H54 (cell line): Measurements from ENCODE around the gene TXNDC11.

Experiments used
- DNase-seq: peaks from one replicate; pipeline ENCODE4 v3.0.0; 2011; ENCODE audit warnings: low spot score, mixed read lengths; ENCODE audit not compliant: insufficient read length
- FAIRE-seq: peaks from 3 replicates; lab custom pipeline; 2011; peaks lifted over from hg19 to GRCh38; lab: Jason Lieb, UNC
- POLR2A ChIP-seq: IDR thresholded peaks from 2 replicates; pipeline ENCODE4 v1.6.1; 2011; ENCODE audit warnings: low read depth, mild to moderate bottlenecking, low read length

The TXNDC11 gene

DNA sequence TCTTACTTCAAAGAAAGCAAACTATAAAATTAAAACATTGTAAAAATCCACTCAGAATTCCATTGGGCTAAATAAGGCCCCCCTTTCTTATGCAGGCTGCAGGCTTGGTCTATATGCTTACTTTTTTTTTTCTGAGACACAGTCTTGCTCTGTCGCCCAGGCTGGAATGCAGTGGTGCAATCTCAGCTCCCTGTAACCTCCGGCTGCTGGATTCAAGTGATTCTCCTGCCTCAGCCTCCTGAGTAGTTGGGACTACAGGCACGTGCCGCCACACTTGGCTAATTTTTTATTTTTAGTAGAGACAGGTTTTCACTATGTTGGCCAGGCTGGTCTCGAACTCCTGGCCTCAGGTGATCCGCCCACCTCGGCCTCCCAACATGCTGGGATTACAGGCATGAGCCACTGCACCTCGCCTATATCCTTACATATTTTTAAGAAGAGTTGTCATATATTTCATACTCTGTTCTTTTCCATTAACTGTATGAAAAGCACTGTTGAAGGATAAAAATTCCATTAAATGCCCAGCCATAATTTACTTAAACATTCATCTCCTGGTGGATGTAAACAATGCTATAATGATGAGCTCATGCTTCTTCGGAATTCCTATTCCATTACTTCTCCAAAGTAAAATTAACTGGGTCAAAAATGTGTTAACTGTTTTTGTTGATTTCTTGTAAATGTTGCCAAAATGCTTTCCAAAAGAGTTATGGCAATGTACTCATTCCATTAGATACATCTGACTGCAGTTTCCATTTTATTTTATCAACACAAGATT is 56.6 kb downstream of the TXNDC11 start:
- FAIRE-seq, result no peak
- DNase-seq, result no peak
- no peak for TF ChIP-seq POLR2A

- TF ChIP-seq POLR2A, result no peak
- DNase-seq (no peak), FAIRE-seq (no peak)
Observed at GRCh38 chr16:11684231-11685025, 58.2 kb downstream of the TXNDC11 start.

GRCh38 chr16:11683145-11683544 is 59.5 kb downstream of the TXNDC11 start:
- DNase-seq (no peak), FAIRE-seq (no peak)
- no peak for TF ChIP-seq POLR2A

- FAIRE-seq (peak; percentile 52), DNase-seq (peak; percentile 60)
- TF ChIP-seq POLR2A, result no peak
Observed at GRCh38 chr16:11682655-11683096, 60.0 kb downstream of the TXNDC11 start.

- DNase-seq (no peak), FAIRE-seq (no peak)
- no peak for TF ChIP-seq POLR2A
Observed at GRCh38 chr16:11681976-11682654, 60.5 kb downstream of the TXNDC11 start.

GRCh38 chr16:11681556-11681955 is 61.1 kb downstream of the TXNDC11 start:
- no peak for TF ChIP-seq POLR2A
- DNase-seq, result no peak
- FAIRE-seq, result no peak

- TF ChIP-seq POLR2A, result no peak
- DNase-seq (no peak), FAIRE-seq (no peak)
Observed at GRCh38 chr16:11679941-11680911, 62.4 kb downstream of the TXNDC11 start.

DNA sequence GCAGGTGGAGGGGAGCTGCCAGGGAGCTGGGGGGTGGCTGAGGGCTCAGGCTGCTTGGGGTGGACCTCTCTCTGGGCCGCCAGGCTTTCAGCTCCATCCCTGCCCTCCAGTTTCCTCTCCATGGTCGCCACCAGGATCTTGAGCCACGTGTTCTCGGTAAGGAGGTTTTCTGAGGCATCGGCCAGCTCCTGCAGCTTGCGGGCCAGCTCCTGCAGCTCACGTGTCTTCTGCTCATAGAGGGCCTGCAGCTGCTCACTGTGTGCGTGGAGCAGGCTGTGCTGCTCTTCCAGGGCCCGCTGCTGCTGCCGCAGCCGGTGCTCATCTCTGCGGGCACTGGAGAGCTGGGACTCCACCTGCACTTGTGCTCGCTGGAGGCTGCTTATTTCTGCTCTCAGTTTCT is 63.4 kb downstream of the TXNDC11 start:
- no peak for TF ChIP-seq POLR2A
- FAIRE-seq (no peak), DNase-seq (no peak)

DNA sequence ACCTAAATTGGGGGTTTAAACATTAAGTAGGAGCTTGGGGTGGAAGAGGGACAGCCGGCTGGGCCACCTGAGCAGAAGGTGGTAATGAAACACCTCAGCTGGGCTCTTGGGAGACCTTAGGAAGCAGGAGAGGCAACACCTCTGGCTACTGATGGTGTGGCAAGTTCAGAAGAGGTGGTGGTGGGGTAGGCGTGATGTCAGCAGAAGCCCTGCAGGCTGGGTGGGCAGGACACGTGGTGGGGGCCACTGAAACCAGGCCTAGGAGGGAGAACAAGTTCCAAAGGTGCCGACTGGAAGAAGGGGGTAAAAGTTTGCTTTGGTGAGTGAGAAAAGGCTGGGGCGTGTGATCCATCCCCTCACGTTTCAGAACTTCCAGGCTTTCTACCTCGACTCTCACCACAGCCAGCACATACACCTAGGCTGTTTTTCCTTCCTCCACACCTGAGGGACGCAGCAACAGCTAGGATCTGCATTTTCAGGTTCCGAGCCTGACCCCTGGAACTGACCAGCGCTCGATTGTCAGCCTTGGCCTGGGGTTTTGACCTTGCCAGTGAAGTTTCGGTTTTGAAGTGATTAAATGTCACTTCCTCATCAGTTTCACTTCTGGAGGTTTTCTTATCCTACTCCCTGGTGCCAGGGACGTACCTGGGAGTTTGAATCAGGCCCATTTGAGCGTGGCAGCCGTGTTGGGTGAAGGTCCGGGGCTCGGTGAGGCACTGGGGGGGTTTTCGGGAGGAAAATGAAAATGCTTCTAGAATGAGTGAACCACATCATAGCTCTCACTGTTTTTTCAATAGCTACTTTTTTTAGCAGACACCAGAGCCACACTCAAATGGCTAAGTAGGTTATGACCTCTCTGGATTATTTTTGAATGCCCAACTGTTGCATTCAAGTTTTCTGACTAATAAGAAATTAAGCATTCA is 64.4 kb downstream of the TXNDC11 start:
- FAIRE-seq (no peak), DNase-seq (no peak)
- no peak for TF ChIP-seq POLR2A

GRCh38 chr16:11677451-11677951 is 65.2 kb downstream of the TXNDC11 start:
- DNase-seq (no peak), FAIRE-seq (no peak)

DNA sequence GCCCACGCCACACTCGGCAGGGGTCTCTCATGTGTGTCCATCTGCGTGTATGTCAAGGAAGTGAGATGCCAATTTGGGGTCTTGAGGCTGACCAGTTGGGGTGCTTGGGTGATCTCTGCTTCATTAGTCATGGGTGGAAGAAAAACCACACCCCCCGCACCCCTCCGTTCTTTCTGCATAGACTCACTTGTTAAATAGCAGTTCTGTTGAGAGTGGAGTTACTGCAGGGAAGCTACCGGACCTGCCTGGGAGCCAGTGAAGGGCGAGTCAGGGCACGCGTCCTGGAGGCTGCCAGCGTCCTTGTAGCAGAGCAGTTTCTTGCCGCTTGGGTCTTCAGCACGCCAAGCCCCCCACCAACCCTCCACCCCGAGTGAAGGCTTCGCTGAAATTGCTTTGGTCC is 65.9 kb downstream of the TXNDC11 start:
- TF ChIP-seq POLR2A, result no peak
- FAIRE-seq, result no peak
- no peak for DNase-seq

More at GRCh38 chr16:11677451-11677951, 65.2 kb downstream of the TXNDC11 start:
- TF ChIP-seq POLR2A, result no peak
